Fibroblast of gingiva (primary cell): ENCODE measurements around the gene DPF3.

ENCODE experiments used
- DNase-seq: peaks from one replicate; pipeline ENCODE4 v3.0.0-alpha.2; 2011; ENCODE audit warnings: low read depth

Gene DPF3

GRCh38 chr14:72616811-72617210 lies 277.1 kb downstream of the DPF3 start:
- DNase-seq: no peak

DNA sequence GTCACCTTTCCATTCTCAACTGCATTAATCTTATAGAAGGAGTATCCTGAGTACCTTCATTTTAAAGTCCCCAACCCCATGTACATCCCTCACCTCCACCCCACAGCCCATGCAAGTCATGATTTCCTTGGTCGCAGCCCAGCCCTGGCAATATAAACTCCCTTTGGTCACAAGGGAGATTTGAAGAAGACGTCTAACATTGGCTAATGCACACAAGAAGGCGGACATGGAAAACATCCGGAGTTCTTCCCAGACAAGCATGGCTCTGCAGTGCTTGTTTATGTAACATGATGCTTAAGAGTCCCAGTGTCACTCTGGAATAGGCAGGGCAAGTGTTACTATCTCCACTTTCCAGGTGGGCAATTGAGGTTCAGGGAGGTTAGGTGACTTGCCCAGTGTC lies 277.6 kb downstream of the DPF3 start:
- DNase-seq: peak; percentile 95

GRCh38 chr14:72615451-72616121 lies 278.3 kb downstream of the DPF3 start:
- DNase-seq: peak; percentile 26

DNA sequence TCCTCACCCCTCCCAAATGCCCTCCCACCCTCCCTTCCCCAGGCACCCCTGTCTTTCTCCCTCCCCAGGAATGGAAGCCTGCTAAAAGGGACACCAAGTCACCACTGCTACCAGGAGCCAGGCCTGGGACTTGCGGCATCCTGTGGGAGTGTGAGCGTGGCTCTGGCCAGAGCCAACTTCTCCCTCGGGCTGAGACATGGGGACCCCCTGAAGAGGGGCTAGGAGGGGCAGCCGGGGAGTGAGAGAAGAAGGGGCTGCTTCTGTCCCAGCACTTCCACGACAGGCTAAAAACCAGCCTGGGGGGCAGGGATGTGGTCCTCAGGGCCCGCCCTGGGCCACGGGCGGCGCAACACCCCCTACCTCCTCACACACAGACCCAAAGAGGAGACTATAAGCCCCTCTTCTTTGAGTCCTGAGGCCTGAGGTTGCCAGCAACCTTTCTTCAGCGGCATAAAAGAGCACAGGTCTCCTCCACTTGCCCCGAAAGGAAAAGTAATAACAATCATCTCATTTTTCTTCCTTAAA lies 278.9 kb downstream of the DPF3 start:
- DNase-seq: no peak

DNA sequence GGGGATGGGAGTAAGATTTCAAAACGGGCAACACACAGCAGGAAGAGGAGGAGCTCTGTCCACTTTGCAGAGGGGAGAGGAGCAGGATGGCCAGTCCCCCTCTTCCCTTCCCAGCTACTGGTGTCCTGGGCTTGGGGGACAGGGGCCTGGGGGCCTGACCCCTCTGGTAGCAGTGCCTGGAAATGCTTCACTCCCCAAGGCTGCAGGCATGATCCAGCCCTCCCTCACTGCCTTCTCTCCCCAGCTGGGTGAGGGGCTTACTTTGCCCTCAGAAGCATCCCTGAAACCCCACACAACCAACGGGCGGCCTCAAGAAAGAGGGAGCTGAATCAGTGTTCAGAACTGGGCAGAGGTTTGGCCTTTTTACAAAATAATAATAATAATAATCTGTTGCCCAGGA lies 279.5 kb downstream of the DPF3 start:
- DNase-seq: no peak

- no peak for DNase-seq
Measured at GRCh38 chr14:72613975-72614319, 280.0 kb downstream of the DPF3 start.

GRCh38 chr14:72613231-72613974 lies 280.5 kb downstream of the DPF3 start:
- peak; percentile 39 for DNase-seq

DNA sequence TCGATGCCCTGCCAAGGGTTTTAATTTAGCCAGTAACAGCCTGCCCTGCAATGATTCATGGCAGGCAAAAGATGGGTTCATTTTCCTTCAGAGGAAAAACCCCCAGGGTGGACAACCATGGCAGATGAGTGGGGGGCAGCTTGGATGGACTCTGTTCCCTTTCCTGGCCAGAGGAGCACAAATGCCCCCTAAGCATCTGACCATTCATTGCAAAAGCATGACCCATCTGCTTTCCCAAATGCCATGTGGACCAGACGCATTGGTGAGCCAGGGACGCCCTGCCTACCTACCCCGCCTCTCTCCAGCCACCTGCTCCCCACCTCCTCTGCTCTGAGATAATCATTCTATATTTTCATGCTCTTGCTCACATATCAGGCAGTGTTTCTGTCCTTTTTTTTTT lies 281.9 kb downstream of the DPF3 start:
- DNase-seq: no peak

DNA sequence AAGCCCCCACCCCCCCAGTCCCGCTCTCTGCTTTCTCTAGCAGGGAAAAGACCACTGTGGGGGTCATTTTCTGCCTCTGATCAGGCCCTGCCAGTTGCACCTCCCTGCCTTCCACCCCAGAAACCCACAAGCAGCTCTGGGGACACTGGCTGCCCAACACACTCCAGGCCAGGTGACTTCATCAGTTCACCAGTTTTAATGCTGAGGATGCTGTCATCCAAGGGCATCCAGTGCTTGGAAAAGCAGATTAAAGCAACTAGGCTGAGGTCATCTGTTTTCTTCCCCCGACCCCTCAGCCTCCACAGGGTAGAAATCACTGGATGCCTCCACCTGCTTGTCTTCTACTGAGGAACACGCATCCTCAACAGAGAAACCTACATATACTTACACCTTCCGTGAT lies 282.4 kb downstream of the DPF3 start:
- no peak for DNase-seq

DNA sequence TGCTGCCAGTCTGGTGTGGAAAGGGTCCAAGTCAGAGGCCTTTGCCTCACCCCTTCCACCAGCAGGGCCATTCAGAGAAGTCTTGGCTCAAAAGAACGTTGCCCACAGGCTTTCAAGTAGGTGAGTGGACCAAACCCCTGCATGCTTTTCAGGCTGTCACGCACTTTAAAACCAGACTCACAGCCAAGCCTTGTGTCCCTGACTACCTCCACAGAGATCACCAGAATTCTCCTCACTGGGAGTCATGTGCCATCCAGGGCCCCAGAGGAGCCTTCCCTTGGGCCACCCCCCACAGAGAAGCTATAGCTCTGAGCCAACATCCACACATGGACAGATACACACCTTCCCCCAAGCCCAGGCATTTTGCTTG lies 283.1 kb downstream of the DPF3 start:
- DNase-seq: no peak

- no peak for DNase-seq
Measured at GRCh38 chr14:72610096-72610830, 283.6 kb downstream of the DPF3 start.

DNA sequence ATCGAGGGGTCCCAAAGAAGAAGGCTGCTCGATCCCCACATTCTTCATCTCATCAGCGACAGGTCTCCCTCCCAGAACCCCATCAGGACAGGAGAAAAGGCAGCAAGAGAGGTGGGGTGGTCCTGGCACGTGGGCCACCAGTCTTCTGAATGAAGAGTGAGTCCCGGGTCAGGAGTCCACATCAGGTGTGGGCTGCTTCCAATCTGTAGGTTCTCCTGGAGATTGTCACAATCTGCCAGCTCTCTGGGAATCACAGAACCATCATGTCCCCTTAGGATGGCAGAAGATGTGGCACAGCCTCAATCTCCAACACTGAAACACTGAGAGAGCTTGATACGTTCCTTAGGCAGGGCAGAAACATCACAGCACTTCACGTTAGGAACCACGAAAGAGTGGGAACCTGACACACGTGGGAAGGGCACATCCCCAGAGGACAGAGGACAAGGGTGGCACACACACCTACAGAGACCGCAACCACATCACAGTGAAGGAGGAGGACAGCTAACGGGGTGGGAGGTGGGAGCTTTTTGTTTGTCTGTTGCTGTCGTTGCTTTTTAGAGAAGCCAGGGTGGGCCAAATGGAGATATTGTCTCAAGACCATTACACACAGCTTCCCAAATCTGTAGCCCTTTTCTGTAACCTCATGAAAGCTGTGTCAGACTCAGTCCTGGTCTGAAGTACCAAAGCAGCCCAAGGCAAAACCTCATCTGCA lies 284.5 kb downstream of the DPF3 start:
- DNase-seq: no peak

- DNase-seq: peak; percentile 80
Measured at GRCh38 chr14:72608391-72609204, 285.3 kb downstream of the DPF3 start.

- peak; percentile 13 for DNase-seq
Measured at GRCh38 chr14:72607386-72608130, 286.3 kb downstream of the DPF3 start.

DNA sequence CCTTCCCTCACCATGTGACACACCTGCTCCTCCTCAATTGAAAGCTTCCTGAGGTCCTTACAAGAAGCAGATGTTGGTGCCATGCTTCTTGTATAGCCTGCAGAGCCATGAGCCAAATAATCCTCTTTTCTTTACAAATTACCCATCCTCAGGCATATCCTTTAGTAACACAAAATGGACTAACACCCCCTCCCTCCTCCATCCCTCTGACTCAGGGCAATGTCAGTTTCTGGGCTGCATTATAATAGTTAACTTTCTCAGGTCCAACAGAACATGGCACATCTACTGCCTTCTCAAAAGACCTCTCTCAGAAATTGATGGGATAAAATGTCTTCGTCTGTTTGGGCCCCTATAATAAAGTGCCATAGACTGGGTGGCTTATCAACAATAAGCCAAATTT lies 287.0 kb downstream of the DPF3 start:
- no peak for DNase-seq

DNA sequence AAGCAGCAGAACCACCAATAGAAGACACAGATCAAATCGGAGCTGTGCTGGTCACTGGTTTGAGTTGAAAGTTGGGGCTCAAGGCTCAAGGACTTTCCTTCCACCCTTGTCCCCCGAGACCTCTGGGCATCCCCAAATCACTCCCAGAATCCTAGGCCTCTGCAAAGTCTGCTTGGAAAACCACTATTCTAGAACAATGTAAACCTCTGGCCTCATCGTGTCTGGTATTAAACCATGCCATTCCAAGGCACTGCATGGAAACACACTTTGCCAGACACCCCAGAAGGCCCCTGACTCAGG lies 288.0 kb downstream of the DPF3 start:
- DNase-seq: no peak

- DNase-seq: no peak
Measured at GRCh38 chr14:72605096-72605920, 288.6 kb downstream of the DPF3 start.

DNA sequence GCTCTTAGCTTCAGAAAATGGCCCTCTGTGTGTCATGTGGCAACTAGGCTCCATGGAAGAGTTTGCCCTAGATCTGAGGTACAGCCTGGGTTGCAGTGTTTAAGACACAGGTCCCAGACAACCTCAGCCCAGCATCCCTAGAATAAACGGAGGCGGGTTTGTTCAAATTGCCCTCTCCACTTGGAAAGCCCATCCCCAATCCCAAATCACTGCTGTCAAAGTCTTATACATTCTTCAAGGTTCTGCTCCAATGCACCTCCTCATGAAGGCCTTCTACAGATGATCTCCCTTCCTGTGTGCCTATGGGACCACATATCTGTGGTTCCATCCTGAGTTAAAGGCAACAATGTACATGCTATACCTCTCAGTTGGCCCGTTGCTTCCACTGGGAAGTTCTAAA lies 289.8 kb downstream of the DPF3 start:
- no peak for DNase-seq

- no peak for DNase-seq
Measured at GRCh38 chr14:72603639-72604038, 290.3 kb downstream of the DPF3 start.
